AG08396 (cell line): ENCODE measurements around the gene BCO1.
"Not testable (repeated sequence)": the region's sequence is repeated elsewhere in the genome, so short reads cannot be mapped to it uniquely, and the experiment has no call there.

Experiments
- DNase-seq: peaks from one replicate; pipeline ENCODE4 v3.0.0; 2012; ENCODE audit warnings: low spot score, mixed read lengths

The BCO1 gene, protein sequence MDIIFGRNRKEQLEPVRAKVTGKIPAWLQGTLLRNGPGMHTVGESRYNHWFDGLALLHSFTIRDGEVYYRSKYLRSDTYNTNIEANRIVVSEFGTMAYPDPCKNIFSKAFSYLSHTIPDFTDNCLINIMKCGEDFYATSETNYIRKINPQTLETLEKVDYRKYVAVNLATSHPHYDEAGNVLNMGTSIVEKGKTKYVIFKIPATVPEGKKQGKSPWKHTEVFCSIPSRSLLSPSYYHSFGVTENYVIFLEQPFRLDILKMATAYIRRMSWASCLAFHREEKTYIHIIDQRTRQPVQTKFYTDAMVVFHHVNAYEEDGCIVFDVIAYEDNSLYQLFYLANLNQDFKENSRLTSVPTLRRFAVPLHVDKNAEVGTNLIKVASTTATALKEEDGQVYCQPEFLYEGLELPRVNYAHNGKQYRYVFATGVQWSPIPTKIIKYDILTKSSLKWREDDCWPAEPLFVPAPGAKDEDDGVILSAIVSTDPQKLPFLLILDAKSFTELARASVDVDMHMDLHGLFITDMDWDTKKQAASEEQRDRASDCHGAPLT

DNA sequence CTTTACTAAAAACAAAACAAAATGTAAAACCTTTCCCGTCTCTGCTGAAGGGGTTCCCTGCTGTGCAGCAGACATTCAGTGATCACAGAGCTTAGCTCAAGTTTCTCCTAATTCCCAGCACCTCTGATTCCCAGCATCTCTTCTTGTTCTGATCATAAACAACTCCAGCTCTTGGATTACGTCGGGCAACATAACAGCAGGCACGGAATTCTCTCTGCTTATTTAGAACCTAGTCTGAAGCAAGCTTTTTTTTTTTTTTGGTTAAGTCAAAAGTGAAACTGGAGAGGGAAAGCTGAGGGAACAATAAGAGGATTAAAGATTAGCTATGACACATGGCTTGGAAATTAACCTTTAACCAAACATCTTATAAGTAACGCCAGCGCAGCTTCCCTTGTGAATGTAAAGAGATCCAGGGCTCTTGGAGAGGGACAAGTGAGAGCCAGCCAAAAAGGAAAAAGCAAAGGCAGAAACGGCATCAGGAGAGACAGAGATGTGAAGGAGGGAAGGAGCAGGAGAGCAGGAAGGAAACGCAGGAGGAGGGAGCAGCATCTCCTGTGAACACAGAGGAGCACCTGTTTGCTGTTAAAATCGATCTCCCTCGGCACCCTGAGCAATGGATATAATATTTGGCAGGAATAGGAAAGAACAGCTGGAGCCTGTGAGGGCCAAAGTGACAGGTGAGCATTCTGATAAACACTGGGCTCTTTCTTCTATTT is at the start of gene BCO1:
TSS of gene BCO1 (plus strand) at position 394 of the 716 bp plus-strand sequence. CDS start at position 614, 220 bp downstream.
- peak; percentile 29 for DNase-seq

DNA sequence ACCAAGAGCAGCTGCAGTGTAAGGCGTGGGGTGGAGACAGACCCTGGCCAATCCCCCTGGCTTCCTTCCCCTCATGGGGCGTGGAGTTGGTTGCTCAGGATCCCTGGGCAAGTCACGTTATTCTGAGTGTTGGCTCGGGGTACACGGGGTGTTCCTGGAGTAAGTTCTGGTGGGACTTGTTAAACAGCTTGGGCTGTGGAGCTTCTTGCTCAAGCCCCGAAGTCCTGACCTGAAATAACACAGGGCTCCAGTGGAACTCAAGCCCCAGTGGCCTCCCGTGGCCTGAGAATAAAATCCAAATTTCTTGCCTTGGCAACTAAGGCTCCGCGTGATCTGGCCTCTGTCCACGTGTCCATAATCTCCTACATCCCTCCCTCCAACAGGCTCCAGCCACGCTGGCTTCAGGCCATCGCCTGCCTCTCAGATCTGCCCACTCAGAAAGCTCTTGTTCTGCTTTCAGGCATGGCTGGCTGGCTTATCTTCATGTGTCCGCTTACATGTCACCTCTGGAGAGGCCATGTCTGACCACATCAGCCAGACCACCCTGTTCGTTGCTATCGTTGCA is 49.3 kb upstream of the BCO1 start:
- peak; percentile 64 for DNase-seq

- no peak for DNase-seq
Observed at GRCh38 chr16:81190667-81191066, 47.8 kb upstream of the BCO1 start.

- no peak for DNase-seq
Observed at GRCh38 chr16:81195885-81196534, 42.5 kb upstream of the BCO1 start.

DNA sequence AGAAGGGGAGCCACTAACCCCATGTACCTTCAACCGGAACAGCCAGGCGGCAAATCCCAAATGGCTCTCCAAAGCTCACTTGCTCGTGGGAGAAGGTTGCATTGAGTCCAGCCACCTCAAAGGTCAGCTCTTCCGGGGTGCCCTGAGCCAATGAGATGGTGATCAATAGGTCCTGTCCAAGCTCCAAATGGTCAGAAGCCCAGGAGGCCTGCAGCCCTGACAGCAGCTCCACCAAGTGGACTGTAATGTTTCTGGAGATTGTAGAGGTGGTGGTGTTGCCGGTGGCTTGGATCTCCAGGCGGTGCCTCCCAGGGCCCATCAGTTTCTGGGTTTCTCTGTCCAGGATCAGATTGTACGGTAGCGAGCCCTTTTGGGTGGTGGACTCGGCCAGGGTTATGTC is 39.9 kb upstream of the BCO1 start:
- peak; percentile 33 for DNase-seq

DNA sequence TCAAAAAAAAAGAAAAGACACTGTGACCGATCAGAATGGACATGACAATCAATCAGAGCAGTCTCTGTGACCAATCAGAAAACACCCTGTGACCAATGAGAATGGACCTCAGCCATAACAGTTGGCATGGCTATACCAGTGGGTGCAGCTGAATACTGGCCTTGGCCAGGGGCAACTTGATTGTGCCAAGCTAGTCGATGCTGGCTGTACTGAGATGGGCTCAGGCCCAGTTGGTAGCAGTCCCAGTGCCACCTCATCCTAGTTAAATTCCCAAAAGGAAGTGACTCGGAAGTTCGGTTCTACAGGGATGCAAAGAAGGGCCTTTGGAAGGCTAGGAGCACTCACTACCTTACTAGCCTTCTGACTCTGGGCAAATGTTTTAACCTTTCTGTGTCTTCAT is 37.2 kb upstream of the BCO1 start:
- no peak for DNase-seq

DNA sequence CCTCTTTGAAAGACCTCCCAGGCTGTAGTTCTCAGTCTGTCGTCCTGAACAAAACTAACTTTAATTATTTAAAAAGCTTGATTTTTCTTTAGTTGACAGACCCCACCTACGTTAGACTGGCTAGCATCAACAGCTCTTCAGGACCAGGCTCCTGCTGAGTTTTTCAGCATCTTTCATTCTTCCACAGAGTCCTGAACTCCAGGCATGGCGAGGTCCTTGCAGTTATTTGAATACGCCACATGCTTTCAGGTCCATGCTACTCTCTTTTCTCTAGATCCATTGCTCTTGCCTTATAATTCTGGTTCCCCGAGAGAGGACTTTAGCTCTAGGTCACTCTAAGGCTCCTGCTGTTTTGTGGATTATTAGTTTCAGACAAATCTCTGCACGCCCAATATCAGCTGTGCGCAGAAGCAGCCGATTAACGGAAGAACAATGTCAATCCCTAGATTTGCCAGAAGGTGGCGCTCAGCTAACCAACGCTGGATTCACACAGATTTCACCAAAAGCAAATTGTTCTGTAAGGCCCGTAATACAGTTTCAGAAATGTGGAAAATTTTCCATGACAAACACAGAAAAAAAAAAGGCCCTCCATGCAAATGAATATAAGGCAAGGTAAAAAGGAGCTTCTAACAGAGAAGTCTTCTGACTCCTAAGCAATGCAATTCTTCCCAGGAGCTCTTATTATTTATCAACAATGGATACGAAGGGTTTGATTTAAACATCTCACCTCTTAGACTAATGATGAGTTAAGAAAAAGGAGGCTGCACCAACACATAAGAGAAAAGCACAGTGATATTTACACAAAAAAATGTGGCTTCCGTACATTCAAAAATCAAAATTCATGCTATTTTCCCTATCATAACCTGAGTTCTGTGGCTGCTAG is 33.5 kb upstream of the BCO1 start:
- peak; percentile 72 for DNase-seq

- no peak for DNase-seq
Observed at GRCh38 chr16:81207076-81207475, 31.4 kb upstream of the BCO1 start.

DNA sequence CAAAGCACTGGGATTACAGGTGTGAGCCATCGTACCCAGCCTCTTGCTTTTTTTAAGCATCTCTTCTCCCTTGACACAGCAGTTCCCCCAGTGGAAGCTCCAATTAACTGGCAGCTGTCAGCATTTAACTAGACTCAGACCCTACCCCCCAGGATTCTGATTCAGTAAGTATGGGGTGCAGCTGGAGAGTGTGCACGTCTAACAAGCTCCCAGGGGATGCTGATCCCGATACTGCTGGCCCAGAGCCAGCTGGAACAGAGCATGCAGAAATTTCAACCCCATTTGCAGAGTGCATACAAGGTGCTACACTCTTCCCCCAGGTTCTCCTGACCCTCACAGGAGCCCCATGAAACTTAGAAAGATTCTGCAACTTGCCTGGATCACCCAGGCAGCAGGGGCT is 27.7 kb upstream of the BCO1 start:
- no peak for DNase-seq

- DNase-seq = no peak
Observed at GRCh38 chr16:81212830-81213465, 25.5 kb upstream of the BCO1 start.

GRCh38 chr16:81214745-81215166 is 23.7 kb upstream of the BCO1 start:
- peak; percentile 26 for DNase-seq

GRCh38 chr16:81216114-81216513 is 22.4 kb upstream of the BCO1 start:
- DNase-seq = no peak

DNA sequence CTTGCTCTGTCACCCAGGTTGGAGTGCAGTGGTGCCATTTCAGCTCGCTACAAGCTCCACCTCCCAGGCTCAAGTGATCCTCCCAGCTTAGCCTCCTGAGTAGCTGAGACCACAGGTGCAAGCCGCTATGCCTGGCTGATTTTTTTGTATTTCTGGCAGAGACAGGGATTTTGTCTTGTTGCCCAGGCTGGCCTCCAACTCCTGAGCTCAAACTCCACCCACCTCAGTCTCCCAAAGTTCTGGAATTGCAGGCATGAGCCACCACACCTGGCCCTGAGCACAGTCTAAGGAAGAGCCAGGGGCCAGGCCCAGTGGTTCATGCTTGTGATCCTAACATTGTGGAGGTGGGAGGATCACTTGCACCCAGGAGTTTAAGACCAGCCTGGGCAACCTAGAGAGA is 21.8 kb upstream of the BCO1 start:
- DNase-seq = no peak

- no peak for DNase-seq
Observed at GRCh38 chr16:81219151-81219550, 19.3 kb upstream of the BCO1 start.

DNA sequence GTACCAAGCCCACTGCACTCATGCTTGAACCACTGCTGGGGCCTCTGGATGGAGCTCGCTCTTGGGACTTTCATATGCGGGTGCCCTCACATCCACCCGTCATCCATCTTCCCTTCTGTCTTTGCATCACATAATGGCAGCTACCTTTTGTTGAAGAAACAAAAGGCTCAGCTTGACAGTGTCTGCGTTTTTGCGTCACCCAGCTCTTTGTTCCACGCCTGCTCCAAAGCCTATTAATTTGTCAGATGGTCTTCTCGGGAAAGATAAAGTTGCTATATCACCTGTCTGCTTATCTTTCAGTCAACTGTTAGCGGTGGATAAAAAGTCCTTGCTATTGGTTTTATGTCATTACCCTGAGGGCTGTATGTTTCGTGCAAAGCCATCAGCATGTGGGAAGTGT is 18.1 kb upstream of the BCO1 start:
- DNase-seq = no peak

- DNase-seq = no peak
Observed at GRCh38 chr16:81221731-81222130, 16.8 kb upstream of the BCO1 start.

DNA sequence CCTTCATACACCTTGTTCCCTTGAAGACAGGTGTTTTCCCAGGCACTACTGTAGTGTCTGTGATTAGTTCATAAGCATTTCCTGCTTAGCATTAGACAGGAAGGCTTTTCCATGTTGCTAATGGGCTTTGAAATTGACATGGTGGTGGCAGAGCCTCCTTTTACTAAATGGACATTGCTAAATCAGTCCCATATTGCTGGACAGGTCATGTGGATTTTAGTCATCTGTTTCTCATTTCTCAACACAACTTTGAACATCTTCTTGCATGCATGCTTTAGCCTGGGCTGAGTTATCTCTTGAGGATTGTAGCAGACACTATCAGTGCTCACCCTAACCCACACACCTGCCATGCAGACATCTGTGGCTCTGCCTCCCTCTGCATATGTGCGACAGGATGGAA is 13.7 kb upstream of the BCO1 start:
- DNase-seq = no peak

DNA sequence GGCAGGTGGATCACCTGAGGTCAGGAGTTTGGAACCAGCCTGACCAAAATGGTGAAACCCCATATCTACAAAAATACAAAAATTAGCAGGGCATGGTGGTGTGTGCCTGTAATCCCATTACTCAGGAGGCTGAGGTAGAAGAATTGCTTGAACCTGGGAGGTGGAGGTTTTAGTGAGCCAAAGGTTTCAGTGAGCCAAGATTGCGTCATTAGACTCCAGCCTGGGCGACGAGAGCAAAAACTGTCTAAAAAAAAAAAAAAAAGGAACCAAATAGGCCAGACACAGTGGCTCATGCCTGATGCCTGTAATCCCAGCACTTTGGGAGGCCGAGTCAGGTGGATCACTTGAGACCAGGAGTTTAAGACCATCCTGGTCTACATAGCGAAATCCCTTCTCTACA is 12.8 kb upstream of the BCO1 start:
- not testable (repeated sequence) for DNase-seq

- DNase-seq = no peak
Observed at GRCh38 chr16:81227785-81228184, 10.7 kb upstream of the BCO1 start.

- DNase-seq = no peak
Observed at GRCh38 chr16:81229811-81230210, 8.7 kb upstream of the BCO1 start.

DNA sequence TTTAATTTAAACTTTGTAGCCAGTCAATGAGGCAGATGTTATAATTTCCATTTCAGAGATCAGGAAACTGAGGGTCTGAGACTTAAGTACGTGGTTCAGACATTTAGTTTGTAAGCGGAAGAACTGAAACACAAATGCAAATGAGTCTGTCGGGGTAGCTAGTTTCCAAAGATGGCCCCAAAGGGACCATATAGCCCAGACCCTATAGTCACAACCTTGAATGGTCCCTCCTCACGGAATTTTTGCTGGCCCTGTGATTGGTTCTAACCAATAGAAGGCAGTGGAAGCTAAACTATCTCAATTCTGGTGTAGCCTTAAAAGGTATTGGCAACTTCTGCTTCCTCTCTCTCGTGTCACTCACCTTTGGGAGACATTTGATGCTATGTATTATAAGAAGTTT is 7.5 kb upstream of the BCO1 start:
- DNase-seq = no peak
